GM23248 (cell line): ENCODE data around the gene HOXA13. TPM values are rescaled to one million over a fixed set of nuclear protein-coding genes. Genes with fewer than 3 reads are reported as not detected.

Experiments used
- DNase-seq: peaks from one replicate; pipeline ENCODE4 v3.0.0-alpha.2; 2015
- H2AFZ ChIP-seq: fragments of 200-600 bp; sonication (generic); 2 replicates; pipeline ENCODE4 v1.6.1; 2016; ENCODE audit warnings: antibody characterized with exemption
- H3F3A ChIP-seq: fragments of 200-600 bp; sonication (generic); 2 replicates; pipeline ENCODE4 v1.6.1; 2016; ENCODE audit warnings: mild to moderate bottlenecking, antibody characterized with exemption, mixed run types; ENCODE audit not compliant: insufficient read depth
- H3K27ac ChIP-seq: fragments of 200-600 bp; sonication (generic); 2 replicates; pipeline ENCODE4 v1.5.1; 2016; ENCODE audit warnings: mild to moderate bottlenecking
- H3K27me3 ChIP-seq: fragments of 200-600 bp; sonication (generic); replicated peaks from 2 replicates; pipeline ENCODE4 v1.6.1; 2016; ENCODE audit warnings: mild to moderate bottlenecking; ENCODE audit not compliant: insufficient read depth
- H3K36me3 ChIP-seq: fragments of 200-600 bp; sonication (generic); 2 replicates; pipeline ENCODE4 v1.6.1; 2016; ENCODE audit warnings: low read depth, mild to moderate bottlenecking
- H3K4me1 ChIP-seq: fragments of 200-600 bp; sonication (generic); 2 replicates; pipeline ENCODE4 v1.6.1; 2016; ENCODE audit warnings: mild to moderate bottlenecking; ENCODE audit not compliant: insufficient read depth
- H3K4me2 ChIP-seq: fragments of 200-600 bp; sonication (generic); one replicate; pipeline ENCODE4 v1.6.1; 2016; ENCODE audit warnings: mild to moderate bottlenecking; ENCODE audit not compliant: unreplicated experiment
- H3K4me3 ChIP-seq: fragments of 200-600 bp; sonication (generic); 2 replicates; pipeline ENCODE4 v1.5.1; 2016; ENCODE audit warnings: mild to moderate bottlenecking
- H3K79me2 ChIP-seq: fragments of 200-600 bp; sonication (generic); 2 replicates; pipeline ENCODE4 v1.6.1; 2016; ENCODE audit warnings: mild to moderate bottlenecking; ENCODE audit not compliant: insufficient read depth
- H3K9ac ChIP-seq: fragments of 200-600 bp; sonication (generic); 2 replicates; pipeline ENCODE4 v1.6.1; 2016; ENCODE audit warnings: mild to moderate bottlenecking
- H3K9me2 ChIP-seq: fragments of 200-600 bp; sonication (generic); 2 replicates; pipeline ENCODE4 v1.6.1; 2016; ENCODE audit warnings: mixed run types, mild to moderate bottlenecking, moderate library complexity; ENCODE audit not compliant: insufficient read depth
- H3K9me3 ChIP-seq: fragments of 200-600 bp; sonication (generic); one replicate; pipeline ENCODE4 v1.6.1; 2017; ENCODE audit warnings: low read depth
- H4K20me1 ChIP-seq: fragments of 200-600 bp; sonication (generic); 2 replicates; pipeline ENCODE4 v1.6.0; 2016; ENCODE audit not compliant: insufficient read depth
- EZH2 ChIP-seq: fragments of 200-600 bp; sonication (generic); IDR thresholded peaks from 2 replicates; pipeline ENCODE4 v1.6.1; 2018; ENCODE audit warnings: antibody characterized with exemption, mild to moderate bottlenecking; ENCODE audit not compliant: insufficient read depth, poor library complexity, severe bottlenecking
- EZH2phosphoT487 ChIP-seq: fragments of 200-600 bp; sonication (generic); IDR thresholded peaks from 2 replicates; pipeline ENCODE4 v1.6.1; 2018; ENCODE audit warnings: antibody characterized with exemption, moderate library complexity, mild to moderate bottlenecking, low read depth; ENCODE audit not compliant: insufficient read depth
- WGBS, 2 experiments: methylation state at CpG; one replicate each; pipeline ENCODE4 v1.1.6; 2015 to 2017; ENCODE audit warnings: low lambda C conversion rate in 2 of 2, low coverage in 1 of 2; ENCODE audit errors: missing lambda C conversion rate in 2 of 2; 5-methylcytosine and 5-hydroxymethylcytosine counted together
- in situ Hi-C: fragments of 300-500 bp; cut with MboI; formaldehyde crosslinking; loops from 2 replicates; pipeline ENCODE4 v1.15.0; 2020
- polyA plus RNA-seq: library from polyadenylated mRNA; unstranded; fragments of >200 nt; fragmentation: Nextera tagmentation; extraction: Ambion mirVana; gene quantifications from 2 replicates; pipeline ENCODE4 v1.2.1, GENCODE V29; 2016
- total RNA-seq: library from RNA; depleted of rRNA; stranded (reverse); fragments of >200 nt; shearing (Covaris generic); gene quantifications from 2 replicates; pipeline ENCODE4 v1.2.3, GENCODE V29; 2014

HOXA13 gene
- total and polyA plus RNA-seq, 2 experiments from 2014 or later: 0.15 to 0.43 TPM

- H2AFZ ChIP-seq: 0 out of 2 replicates have a peak overlapping the region, but pooled peaks have one; percentile 1
- no peaks in the 10 kb centered on the region for H3K27me3 ChIP-seq
- H3K79me2 ChIP-seq: peaks cover 100% of the 10 kb centered on the region
- peak overlapping the region; percentile 99 for H3K27ac ChIP-seq
- H3K9me2 ChIP-seq: no peaks in the 10 kb centered on the region
- H3K4me1 ChIP-seq: peaks cover 27% of the 10 kb centered on the region
- peak overlapping the region; percentile 100 for H3K4me2 ChIP-seq
- peak overlapping the region; percentile 98 for H3K9ac ChIP-seq
- no peaks in the 10 kb centered on the region for H4K20me1 ChIP-seq
- in situ Hi-C loops: loop anchor here (10.0 kb wide), 1 partner anchor 1318 kb away; no protein-coding TSS in a partner anchor
- H3F3A ChIP-seq: peaks cover 3% of the 10 kb centered on the region; the same call in 1 of the 2 replicates
- peak overlapping the region; percentile 83 for H3K4me3 ChIP-seq
- WGBS, 2 experiments: 1% methylated on average over 54 to 58 of the region's 58 CpGs
- peak; percentile 82 for DNase-seq
- no peak for TF ChIP-seq EZH2
- no peaks in the 10 kb centered on the region for H3K9me3 ChIP-seq
- peaks cover 4% of the 10 kb centered on the region; the same call in 1 of the 2 replicates for H3K36me3 ChIP-seq
Observed at GRCh38 chr7:27172823-27173510, 26.9 kb downstream of the HOXA13 start.

GRCh38 chr7:27172315-27172774 lies 27.5 kb downstream of the HOXA13 start:
- in situ Hi-C loops: loop anchor here (10.0 kb wide), 1 partner anchor 1318 kb away; no protein-coding TSS in a partner anchor
- WGBS, 2 experiments: 0% methylated on average over 10 of the region's 10 CpGs

GRCh38 chr7:27171637-27172314 lies 28.1 kb downstream of the HOXA13 start:
- Histone ChIP-seq H3K79me2 (peaks cover 100% of the 10 kb centered on the region), H4K20me1 (no peaks in the 10 kb centered on the region), H3K27me3 (no peaks in the 10 kb centered on the region), H3K4me1 (peaks cover 28% of the 10 kb centered on the region), H3K9ac (peak overlapping the region; percentile 98), H3K4me2 (peak overlapping the region; percentile 100), H3K9me3 (no peaks in the 10 kb centered on the region), H3K9me2 (no peaks in the 10 kb centered on the region), H3F3A (peaks cover 11% of the 10 kb centered on the region), H3K36me3 (peaks cover 4% of the 10 kb centered on the region; the same call in 1 of the 2 replicates), H3K27ac (peak overlapping the region; percentile 99), H2AFZ (no peak overlapping the region), H3K4me3 (peak overlapping the region; percentile 83)
- WGBS, 2 experiments: 1% methylated on average over 30 of the region's 30 CpGs
- in situ Hi-C loops: loop anchor here (10.0 kb wide), 1 partner anchor 1317 kb away; no protein-coding TSS in a partner anchor
- DNase-seq: peak; percentile 71
- TF ChIP-seq EZH2 (no peak), EZH2phosphoT487 (peak; percentile 66; the same call in 1 of the 2 replicates)

More at GRCh38 chr7:27172315-27172774, 27.5 kb downstream of the HOXA13 start:
- H3F3A ChIP-seq: peaks cover 9% of the 10 kb centered on the region; the same call in 1 of the 2 replicates
- no peaks in the 10 kb centered on the region for H3K9me2 ChIP-seq
- no peaks in the 10 kb centered on the region for H4K20me1 ChIP-seq
- H3K36me3 ChIP-seq: peaks cover 4% of the 10 kb centered on the region; the same call in 1 of the 2 replicates
- peak overlapping the region; percentile 83 for H3K4me3 ChIP-seq
- no peaks in the 10 kb centered on the region for H3K27me3 ChIP-seq
- H2AFZ ChIP-seq: 0 out of 2 replicates have a peak overlapping the region, but pooled peaks have one; percentile 1
- H3K9me3 ChIP-seq: no peaks in the 10 kb centered on the region
- DNase-seq: peak; percentile 71
- peaks cover 30% of the 10 kb centered on the region for H3K4me1 ChIP-seq
- H3K4me2 ChIP-seq: peak overlapping the region; percentile 100
- peak overlapping the region; percentile 99 for H3K27ac ChIP-seq
- TF ChIP-seq EZH2phosphoT487: no peak
- peak overlapping the region; percentile 98 for H3K9ac ChIP-seq
- H3K79me2 ChIP-seq: peaks cover 100% of the 10 kb centered on the region

DNA sequence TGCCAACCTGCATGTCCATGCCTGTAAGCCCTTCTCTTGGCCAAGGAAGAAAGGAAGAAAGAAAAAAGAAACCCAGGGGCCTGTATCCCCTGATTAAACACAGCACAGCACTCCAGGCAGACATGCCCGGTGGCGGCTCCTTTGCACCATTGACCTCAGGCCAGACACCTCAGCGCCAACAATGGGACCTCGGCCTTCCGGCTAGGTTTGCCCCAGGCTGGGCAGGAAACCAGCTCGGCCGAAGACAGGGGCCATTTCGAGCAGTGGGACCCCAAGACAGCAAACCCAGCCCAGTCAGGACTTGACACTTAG lies 28.6 kb downstream of the HOXA13 start:
- no peaks in the 10 kb centered on the region for H3K9me2 ChIP-seq
- H3K27ac ChIP-seq: peak overlapping the region; percentile 99
- peaks cover 11% of the 10 kb centered on the region for H3F3A ChIP-seq
- DNase-seq: peak; percentile 71
- no peaks in the 10 kb centered on the region for H3K27me3 ChIP-seq
- H4K20me1 ChIP-seq: no peaks in the 10 kb centered on the region
- TF ChIP-seq EZH2 (no peak), EZH2phosphoT487 (no peak)
- H2AFZ ChIP-seq: no peak overlapping the region
- H3K9ac ChIP-seq: peak overlapping the region; percentile 98
- peaks cover 4% of the 10 kb centered on the region; the same call in 1 of the 2 replicates for H3K36me3 ChIP-seq
- in situ Hi-C loops: loop anchor here (10.0 kb wide), 1 partner anchor 1316 kb away; no protein-coding TSS in a partner anchor
- peaks cover 100% of the 10 kb centered on the region for H3K79me2 ChIP-seq
- H3K4me1 ChIP-seq: peaks cover 23% of the 10 kb centered on the region
- peak overlapping the region; percentile 83 for H3K4me3 ChIP-seq
- H3K4me2 ChIP-seq: peak overlapping the region; percentile 100
- no peaks in the 10 kb centered on the region for H3K9me3 ChIP-seq
- WGBS, 2 experiments: 0% methylated on average over 8 of the region's 8 CpGs
